HG02840 (cell line): Measurements from ENCODE around the gene ZC3HAV1L.
"Not testable (repeated sequence)": the region's sequence is repeated elsewhere in the genome, so short reads cannot be mapped to it uniquely, and the experiment has no call there.

Experiments
- ATAC-seq: cut with Tn5 transposase; IDR thresholded peaks from one replicate; pipeline ENCODE4 v1.9.1; 2021; ENCODE audit warnings: mild to moderate bottlenecking, moderate library complexity, moderate number of reproducible peaks; ENCODE audit not compliant: unreplicated experiment, low FRiP score

ZC3HAV1L gene

GRCh38 chr7:139054656-139055055 is 18.8 kb upstream of the ZC3HAV1L start:
- ATAC-seq, result not testable (repeated sequence)

- no peak for ATAC-seq
These were observed 18.3 kb upstream of the ZC3HAV1L start for GRCh38 chr7:139054101-139054500.

- no peak for ATAC-seq
These were observed 15.8 kb upstream of the ZC3HAV1L start for GRCh38 chr7:139051655-139052054.

GRCh38 chr7:139049936-139050335 is 14.1 kb upstream of the ZC3HAV1L start:
- no peak for ATAC-seq

- no peak for ATAC-seq
These were observed 13.3 kb upstream of the ZC3HAV1L start for GRCh38 chr7:139049111-139049510.

- no peak for ATAC-seq
These were observed 12.1 kb upstream of the ZC3HAV1L start for GRCh38 chr7:139047970-139048369.

- ATAC-seq, result no peak
These were observed 10.3 kb upstream of the ZC3HAV1L start for GRCh38 chr7:139046143-139046542.

- no peak for ATAC-seq
These were observed 9.3 kb upstream of the ZC3HAV1L start for GRCh38 chr7:139044813-139045794.

GRCh38 chr7:139043823-139044812 is 8.3 kb upstream of the ZC3HAV1L start:
- ATAC-seq, result no peak

GRCh38 chr7:139041378-139042085 is 5.7 kb upstream of the ZC3HAV1L start:
- ATAC-seq, result no peak

GRCh38 chr7:139038691-139039090 is 2.8 kb upstream of the ZC3HAV1L start:
- no peak for ATAC-seq

GRCh38 chr7:139036901-139037300 is 1.1 kb upstream of the ZC3HAV1L start:
- ATAC-seq, result no peak

- peak; percentile 42 for ATAC-seq
These were observed 822 bp downstream of the ZC3HAV1L start for GRCh38 chr7:139034855-139035585.

- no peak for ATAC-seq
These were observed 1.5 kb downstream of the ZC3HAV1L start for GRCh38 chr7:139034336-139034735.

GRCh38 chr7:139033346-139034114 is 2.3 kb downstream of the ZC3HAV1L start:
- no peak for ATAC-seq

- no peak for ATAC-seq
These were observed 3.4 kb downstream of the ZC3HAV1L start for GRCh38 chr7:139032473-139032872.

- no peak for ATAC-seq
These were observed 6.5 kb downstream of the ZC3HAV1L start for GRCh38 chr7:139029353-139029752.

GRCh38 chr7:139026551-139026950 is 9.3 kb downstream of the ZC3HAV1L start:
- ATAC-seq, result no peak

GRCh38 chr7:139025861-139026260 is 10.0 kb downstream of the ZC3HAV1L start:
- not testable (repeated sequence) for ATAC-seq
